HEK293 (cell line): ENCODE data around the gene MGAT4A.
A peak's percentile ranks its signal among the peaks of the same experiment; 100 is the strongest.

ENCODE experiments used
- CTCF ChIA-PET: fragments of 350-600 bp; formaldehyde crosslinking; extraction: SDS; loops from one replicate; lab custom pipeline; 2021; ENCODE audit warnings: antibody characterized with exemption; lab: Yijun Ruan, JAX
- POLR2A ChIA-PET: fragments of 300-600 bp; formaldehyde crosslinking; extraction: SDS; loops from one replicate; lab custom pipeline; 2020; ENCODE audit warnings: antibody characterized with exemption, inconsistent platforms; lab: Yijun Ruan, JAX
- H3K27ac ChIP-seq: fragments of 200-500 bp; sonication (Bioruptor generic); 2 replicates; pipeline ENCODE4 v1.5.1; 2014; ENCODE audit warnings: low read depth, low read length, control low read depth, inconsistent platforms; ENCODE audit errors: extremely low read depth
- H3K36me3 ChIP-seq, 2 experiments: fragments of 200-500 bp in 1 of 2; sonication (Bioruptor generic) in 1 of 2; 1 replicate in 1 of 2; 2 replicates in 1 of 2; pipeline ENCODE4 v1.5.1; 2014 to 2017; ENCODE audit warnings: inconsistent platforms in 2 of 2, low read length in 2 of 2; ENCODE audit not compliant: control insufficient read depth in 2 of 2, insufficient read depth in 1 of 2
- H3K4me1 ChIP-seq: fragments of 200-500 bp; sonication (Bioruptor generic); 2 replicates; pipeline ENCODE4 v1.5.1; 2014; ENCODE audit warnings: mild to moderate bottlenecking, low read length, inconsistent platforms; ENCODE audit not compliant: control insufficient read depth, insufficient read depth
- H3K4me3 ChIP-seq: 2 replicates; pipeline ENCODE4 v1.5.1; 2011; ENCODE audit warnings: low read depth, mild to moderate bottlenecking, control low read depth, low read length, moderate library complexity
- H3K9me3 ChIP-seq: fragments of 200-500 bp; sonication (Bioruptor generic); 2 replicates; pipeline ENCODE4 v1.5.1; 2014; ENCODE audit warnings: low read depth, low read length, inconsistent platforms; ENCODE audit not compliant: control insufficient read depth, insufficient read depth
- GLIS1 ChIP-seq: fragments of 450-650 bp; formaldehyde crosslinking; IDR thresholded peaks from 2 replicates; pipeline ENCODE4 v1.5.1; 2016; ENCODE audit warnings: missing biosample characterization, missing genetic modification characterization
- OSR2 ChIP-seq: fragments of 450-650 bp; formaldehyde crosslinking; IDR thresholded peaks from 2 replicates; pipeline ENCODE4 v1.5.1; 2016; ENCODE audit warnings: missing biosample characterization, missing genetic modification characterization
- OVOL3 ChIP-seq: fragments of 450-650 bp; formaldehyde crosslinking; IDR thresholded peaks from 2 replicates; pipeline ENCODE4 v1.5.1; 2016; ENCODE audit warnings: missing biosample characterization, missing genetic modification characterization
- ZIC2 ChIP-seq: fragments of 450-650 bp; formaldehyde crosslinking; IDR thresholded peaks from 2 replicates; pipeline ENCODE4 v1.5.1; 2016; ENCODE audit warnings: missing biosample characterization, missing genetic modification characterization
- ZNF121 ChIP-seq: fragments of 450-650 bp; formaldehyde crosslinking; IDR thresholded peaks from 2 replicates; pipeline ENCODE4 v1.5.1; 2016; ENCODE audit warnings: missing biosample characterization, missing genetic modification characterization
- ZNF140 ChIP-seq: fragments of 450-650 bp; formaldehyde crosslinking; IDR thresholded peaks from 2 replicates; pipeline ENCODE4 v1.5.1; 2016; ENCODE audit warnings: missing biosample characterization, missing genetic modification characterization
- ZNF37A ChIP-seq: fragments of 450-650 bp; IDR thresholded peaks from 2 replicates; pipeline ENCODE4 v1.5.1; 2018; ENCODE audit warnings: missing biosample characterization, missing genetic modification characterization
- ZNF391 ChIP-seq: fragments of 450-650 bp; formaldehyde crosslinking; IDR thresholded peaks from 2 replicates; pipeline ENCODE4 v1.5.1; 2016; ENCODE audit warnings: low read depth, missing biosample characterization, missing genetic modification characterization, borderline replicate concordance
- ZNF423 ChIP-seq: fragments of 450-650 bp; formaldehyde crosslinking; IDR thresholded peaks from 2 replicates; pipeline ENCODE4 v1.5.1; 2016; ENCODE audit warnings: missing biosample characterization, missing genetic modification characterization
- ZNF530 ChIP-seq: fragments of 450-650 bp; formaldehyde crosslinking; IDR thresholded peaks from 2 replicates; pipeline ENCODE4 v1.5.1; 2016; ENCODE audit warnings: low read depth, missing biosample characterization, missing genetic modification characterization
- ZNF548 ChIP-seq: fragments of 450-650 bp; formaldehyde crosslinking; IDR thresholded peaks from 2 replicates; pipeline ENCODE4 v1.5.1; 2016; ENCODE audit warnings: missing biosample characterization, missing genetic modification characterization
- ZNF558 ChIP-seq: fragments of 450-650 bp; formaldehyde crosslinking; IDR thresholded peaks from 2 replicates; pipeline ENCODE4 v1.5.1; 2016; ENCODE audit warnings: missing biosample characterization, missing genetic modification characterization
- ZNF600 ChIP-seq: fragments of 450-650 bp; formaldehyde crosslinking; IDR thresholded peaks from 2 replicates; pipeline ENCODE4 v1.5.1; 2016; ENCODE audit warnings: missing biosample characterization, missing genetic modification characterization
- ZXDB ChIP-seq: fragments of 450-650 bp; formaldehyde crosslinking; IDR thresholded peaks from 2 replicates; pipeline ENCODE4 v1.5.1; 2016; ENCODE audit warnings: missing biosample characterization, missing genetic modification characterization
- TF ChIP-seq, protein P1 (sequence below): fragments of 450-650 bp; IDR thresholded peaks from 2 replicates; pipeline ENCODE4 v1.5.1; 2018; ENCODE audit warnings: missing biosample characterization, mild to moderate bottlenecking, missing genetic modification characterization
- TF ChIP-seq, protein P2 (sequence below): fragments of 450-650 bp; formaldehyde crosslinking; IDR thresholded peaks from 2 replicates; pipeline ENCODE4 v1.5.1; 2016; ENCODE audit warnings: missing biosample characterization, missing genetic modification characterization
- TF ChIP-seq, protein P3 (sequence below): fragments of 450-650 bp; formaldehyde crosslinking; IDR thresholded peaks from 2 replicates; pipeline ENCODE4 v1.5.1; 2016; ENCODE audit warnings: missing biosample characterization, missing genetic modification characterization
- TF ChIP-seq, protein P4 (sequence below): fragments of 450-650 bp; formaldehyde crosslinking; IDR thresholded peaks from 2 replicates; pipeline ENCODE4 v1.5.1; 2017; ENCODE audit warnings: missing biosample characterization, missing genetic modification characterization
- TF ChIP-seq, protein P5 (sequence below): fragments of 450-650 bp; formaldehyde crosslinking; IDR thresholded peaks from 2 replicates; pipeline ENCODE4 v1.5.1; 2016; ENCODE audit warnings: missing biosample characterization, missing genetic modification characterization
- TF ChIP-seq, protein P6 (sequence below): fragments of 450-650 bp; formaldehyde crosslinking; IDR thresholded peaks from 2 replicates; pipeline ENCODE4 v1.5.1; 2016; ENCODE audit warnings: missing biosample characterization, missing genetic modification characterization, borderline replicate concordance

MGAT4A gene

DNA sequence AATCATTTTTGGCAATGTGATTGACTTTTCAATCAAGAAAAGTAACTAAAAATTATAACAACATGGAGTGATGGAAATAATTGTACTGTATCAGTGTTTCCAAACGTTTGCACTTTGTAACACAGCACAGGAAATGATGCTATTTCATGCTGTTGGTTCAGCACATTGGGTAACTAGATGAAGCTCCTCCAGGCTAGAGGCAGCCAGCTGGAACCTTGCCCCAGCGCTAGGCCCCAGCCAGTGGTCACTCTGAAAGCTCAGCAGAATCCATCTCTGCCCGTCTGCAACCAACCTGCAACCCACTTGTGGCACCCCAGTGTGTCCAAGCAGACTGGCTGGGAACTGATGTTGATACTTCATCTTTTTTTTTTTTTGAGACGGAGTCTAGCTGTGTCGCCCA lies 107.3 kb downstream of the MGAT4A start:
- no peaks in the 10 kb centered on the region for H3K9me3 ChIP-seq
- no peak overlapping the region for H3K27ac ChIP-seq
- ChIA-PET CTCF (interaction anchor here (1.2 kb wide), 1 partner anchor 26 kb away, joined by 4 read pairs; no protein-coding TSS in a partner anchor), POLR2A (no interaction called here)
- H3K36me3 ChIP-seq, result peaks cover 0 to 9% of the 10 kb centered on the region in 2 experiments; a peak in 1 of 3 replicates
- H3K4me1 ChIP-seq, result no peaks in the 10 kb centered on the region
- no peak overlapping the region for H3K4me3 ChIP-seq
- TF ChIP-seq, protein P1, sequence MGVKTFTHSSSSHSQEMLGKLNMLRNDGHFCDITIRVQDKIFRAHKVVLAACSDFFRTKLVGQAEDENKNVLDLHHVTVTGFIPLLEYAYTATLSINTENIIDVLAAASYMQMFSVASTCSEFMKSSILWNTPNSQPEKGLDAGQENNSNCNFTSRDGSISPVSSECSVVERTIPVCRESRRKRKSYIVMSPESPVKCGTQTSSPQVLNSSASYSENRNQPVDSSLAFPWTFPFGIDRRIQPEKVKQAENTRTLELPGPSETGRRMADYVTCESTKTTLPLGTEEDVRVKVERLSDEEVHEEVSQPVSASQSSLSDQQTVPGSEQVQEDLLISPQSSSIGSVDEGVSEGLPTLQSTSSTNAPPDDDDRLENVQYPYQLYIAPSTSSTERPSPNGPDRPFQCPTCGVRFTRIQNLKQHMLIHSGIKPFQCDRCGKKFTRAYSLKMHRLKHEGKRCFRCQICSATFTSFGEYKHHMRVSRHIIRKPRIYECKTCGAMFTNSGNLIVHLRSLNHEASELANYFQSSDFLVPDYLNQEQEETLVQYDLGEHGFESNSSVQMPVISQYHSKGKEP (tag by site-specific recombination), result no peak
- no peak for TF ChIP-seq ZXDB (tag by site-specific recombination)
- TF ChIP-seq ZNF121 (tag by site-specific recombination), result no peak
- peak; percentile 34; the same call in 1 of the 2 replicates for TF ChIP-seq ZIC2 (tag by site-specific recombination)

DNA sequence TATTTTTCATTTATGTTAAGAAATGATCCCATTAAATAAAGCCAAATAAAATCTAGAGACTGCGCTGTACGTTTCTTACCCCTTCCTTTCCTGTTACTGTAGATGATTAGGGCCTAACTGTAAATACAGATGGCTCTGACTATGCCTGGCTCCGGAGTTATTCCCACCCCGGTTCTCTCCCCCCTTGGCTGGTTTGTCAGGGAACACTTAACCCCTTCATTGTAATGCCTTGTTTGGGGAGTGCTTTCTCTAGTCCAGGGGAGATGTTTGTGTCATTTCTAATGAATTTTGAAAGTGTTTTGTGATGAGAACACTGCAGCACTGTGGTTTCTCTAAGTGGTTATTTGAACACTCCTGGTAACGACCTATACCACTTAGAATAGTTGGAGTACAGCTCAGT lies 113.8 kb downstream of the MGAT4A start:
- Histone ChIP-seq H3K9me3 (no peaks in the 10 kb centered on the region), H3K36me3 (peaks cover 37 to 72% of the 10 kb centered on the region in 2 experiments), H3K4me3 (no peak overlapping the region), H3K27ac (no peak overlapping the region), H3K4me1 (no peaks in the 10 kb centered on the region)
- ChIA-PET CTCF (interaction anchor here (0.6 kb wide), 1 partner anchor 224 kb away, joined by 3 read pairs; no protein-coding TSS in a partner anchor), POLR2A (no interaction called here)
- TF ChIP-seq ZNF37A (tag by site-specific recombination) (no peak), ZNF140 (tag by site-specific recombination) (no peak), OSR2 (no peak), ZNF548 (tag by site-specific recombination) (no peak), ZNF600 (tag by site-specific recombination) (no peak), GLIS1 (tag by site-specific recombination) (no peak), ZNF558 (no peak), ZNF391 (tag by site-specific recombination) (no peak), ZNF423 (no peak), ZNF530 (tag by site-specific recombination) (no peak), OVOL3 (tag by site-specific recombination) (no peak)
- TF ChIP-seq, protein P2, sequence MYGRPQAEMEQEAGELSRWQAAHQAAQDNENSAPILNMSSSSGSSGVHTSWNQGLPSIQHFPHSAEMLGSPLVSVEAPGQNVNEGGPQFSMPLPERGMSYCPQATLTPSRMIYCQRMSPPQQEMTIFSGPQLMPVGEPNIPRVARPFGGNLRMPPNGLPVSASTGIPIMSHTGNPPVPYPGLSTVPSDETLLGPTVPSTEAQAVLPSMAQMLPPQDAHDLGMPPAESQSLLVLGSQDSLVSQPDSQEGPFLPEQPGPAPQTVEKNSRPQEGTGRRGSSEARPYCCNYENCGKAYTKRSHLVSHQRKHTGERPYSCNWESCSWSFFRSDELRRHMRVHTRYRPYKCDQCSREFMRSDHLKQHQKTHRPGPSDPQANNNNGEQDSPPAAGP (tag by site-specific recombination), result no peak
- TF ChIP-seq, protein P3, sequence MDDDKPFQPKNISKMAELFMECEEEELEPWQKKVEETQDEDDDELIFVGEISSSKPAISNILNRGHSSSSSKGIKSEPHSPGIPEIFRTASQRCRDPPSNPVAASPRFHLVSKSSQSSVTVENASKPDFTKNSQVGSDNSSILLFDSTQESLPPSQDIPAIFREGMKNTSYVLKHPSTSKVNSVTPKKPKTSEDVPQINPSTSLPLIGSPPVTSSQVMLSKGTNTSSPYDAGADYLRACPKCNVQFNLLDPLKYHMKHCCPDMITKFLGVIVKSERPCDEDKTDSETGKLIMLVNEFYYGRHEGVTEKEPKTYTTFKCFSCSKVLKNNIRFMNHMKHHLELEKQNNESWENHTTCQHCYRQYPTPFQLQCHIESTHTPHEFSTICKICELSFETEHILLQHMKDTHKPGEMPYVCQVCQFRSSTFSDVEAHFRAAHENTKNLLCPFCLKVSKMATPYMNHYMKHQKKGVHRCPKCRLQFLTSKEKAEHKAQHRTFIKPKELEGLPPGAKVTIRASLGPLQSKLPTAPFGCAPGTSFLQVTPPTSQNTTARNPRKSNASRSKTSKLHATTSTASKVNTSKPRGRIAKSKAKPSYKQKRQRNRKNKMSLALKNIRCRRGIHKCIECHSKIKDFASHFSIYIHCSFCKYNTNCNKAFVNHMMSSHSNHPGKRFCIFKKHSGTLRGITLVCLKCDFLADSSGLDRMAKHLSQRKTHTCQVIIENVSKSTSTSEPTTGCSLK (tag by site-specific recombination), result no peak
- TF ChIP-seq, protein P4, sequence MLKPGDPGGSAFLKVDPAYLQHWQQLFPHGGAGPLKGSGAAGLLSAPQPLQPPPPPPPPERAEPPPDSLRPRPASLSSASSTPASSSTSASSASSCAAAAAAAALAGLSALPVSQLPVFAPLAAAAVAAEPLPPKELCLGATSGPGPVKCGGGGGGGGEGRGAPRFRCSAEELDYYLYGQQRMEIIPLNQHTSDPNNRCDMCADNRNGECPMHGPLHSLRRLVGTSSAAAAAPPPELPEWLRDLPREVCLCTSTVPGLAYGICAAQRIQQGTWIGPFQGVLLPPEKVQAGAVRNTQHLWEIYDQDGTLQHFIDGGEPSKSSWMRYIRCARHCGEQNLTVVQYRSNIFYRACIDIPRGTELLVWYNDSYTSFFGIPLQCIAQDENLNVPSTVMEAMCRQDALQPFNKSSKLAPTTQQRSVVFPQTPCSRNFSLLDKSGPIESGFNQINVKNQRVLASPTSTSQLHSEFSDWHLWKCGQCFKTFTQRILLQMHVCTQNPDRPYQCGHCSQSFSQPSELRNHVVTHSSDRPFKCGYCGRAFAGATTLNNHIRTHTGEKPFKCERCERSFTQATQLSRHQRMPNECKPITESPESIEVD (tag by site-specific recombination), result no peak
- TF ChIP-seq, protein P5, sequence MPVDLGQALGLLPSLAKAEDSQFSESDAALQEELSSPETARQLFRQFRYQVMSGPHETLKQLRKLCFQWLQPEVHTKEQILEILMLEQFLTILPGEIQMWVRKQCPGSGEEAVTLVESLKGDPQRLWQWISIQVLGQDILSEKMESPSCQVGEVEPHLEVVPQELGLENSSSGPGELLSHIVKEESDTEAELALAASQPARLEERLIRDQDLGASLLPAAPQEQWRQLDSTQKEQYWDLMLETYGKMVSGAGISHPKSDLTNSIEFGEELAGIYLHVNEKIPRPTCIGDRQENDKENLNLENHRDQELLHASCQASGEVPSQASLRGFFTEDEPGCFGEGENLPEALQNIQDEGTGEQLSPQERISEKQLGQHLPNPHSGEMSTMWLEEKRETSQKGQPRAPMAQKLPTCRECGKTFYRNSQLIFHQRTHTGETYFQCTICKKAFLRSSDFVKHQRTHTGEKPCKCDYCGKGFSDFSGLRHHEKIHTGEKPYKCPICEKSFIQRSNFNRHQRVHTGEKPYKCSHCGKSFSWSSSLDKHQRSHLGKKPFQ (tag by site-specific recombination), result no peak
- TF ChIP-seq, protein P6, sequence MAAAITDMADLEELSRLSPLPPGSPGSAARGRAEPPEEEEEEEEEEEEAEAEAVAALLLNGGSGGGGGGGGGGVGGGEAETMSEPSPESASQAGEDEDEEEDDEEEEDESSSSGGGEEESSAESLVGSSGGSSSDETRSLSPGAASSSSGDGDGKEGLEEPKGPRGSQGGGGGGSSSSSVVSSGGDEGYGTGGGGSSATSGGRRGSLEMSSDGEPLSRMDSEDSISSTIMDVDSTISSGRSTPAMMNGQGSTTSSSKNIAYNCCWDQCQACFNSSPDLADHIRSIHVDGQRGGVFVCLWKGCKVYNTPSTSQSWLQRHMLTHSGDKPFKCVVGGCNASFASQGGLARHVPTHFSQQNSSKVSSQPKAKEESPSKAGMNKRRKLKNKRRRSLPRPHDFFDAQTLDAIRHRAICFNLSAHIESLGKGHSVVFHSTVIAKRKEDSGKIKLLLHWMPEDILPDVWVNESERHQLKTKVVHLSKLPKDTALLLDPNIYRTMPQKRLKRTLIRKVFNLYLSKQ (tag by site-specific recombination), result no peak
